ENCODE results near the gene PARVG. TPM values are rescaled to one million over a fixed set of nuclear protein-coding genes. Genes with fewer than 3 reads are reported as not detected.

Gene PARVG
- total RNA-seq, 1 experiment from 2014 or later, result 13.9 TPM

GRCh38 chr22:44132724-44133123 is 48.0 kb upstream of the PARVG start:
- intact Hi-C loops (cut with micrococcal nuclease; ENCODE audit: unreplicated experiment), result no loop called here
- POLR2A ChIA-PET (ENCODE audit: low non-redundant PET), result no interaction called here
- no TSS peak for BruUV-seq (replicated peaks)
- H3K27ac ChIP-seq (ENCODE audit: low read depth, low read length, poor library complexity, severe bottlenecking), result no peak overlapping the region
- H3K9me3 ChIP-seq (ENCODE audit: low read depth, low read length, poor library complexity, severe bottlenecking), result peaks cover 12% of the 10 kb centered on the region
- H3K36me3 ChIP-seq (ENCODE audit: insufficient read depth, low read length, poor library complexity, severe bottlenecking), result no peaks in the 10 kb centered on the region
- no peaks in the 10 kb centered on the region for H3K4me1 ChIP-seq (ENCODE audit: insufficient read depth, low read length, poor library complexity, severe bottlenecking)
- DNase-seq (ENCODE audit: low spot score), result no peak
- H3K27me3 ChIP-seq (replicated peaks; ENCODE audit: insufficient read depth, low read depth, low read length, poor library complexity), result no peaks in the 10 kb centered on the region
- CTCF ChIA-PET, result no interaction called here
- H3K4me3 ChIP-seq (ENCODE audit: low read depth, low read length, poor library complexity, severe bottlenecking), result no peak overlapping the region
- TF ChIP-seq EZH2 (IDR thresholded peaks at IDR 0.05; ENCODE audit: borderline replicate concordance, low read depth, low read length, poor library complexity, severe bottlenecking) (no peak), CTCF (conservative IDR thresholded peaks at IDR 0.05; ENCODE audit: low read depth, low read length) (no peak)

- ChIA-PET CTCF (no interaction called here), POLR2A (ENCODE audit: low non-redundant PET) (no interaction called here)
- Histone ChIP-seq H3K4me1 (ENCODE audit: insufficient read depth, low read length, poor library complexity, severe bottlenecking) (no peaks in the 10 kb centered on the region), H3K9me3 (ENCODE audit: low read depth, low read length, poor library complexity, severe bottlenecking) (peaks cover 17% of the 10 kb centered on the region), H3K36me3 (ENCODE audit: insufficient read depth, low read length, poor library complexity, severe bottlenecking) (no peaks in the 10 kb centered on the region), H3K4me3 (ENCODE audit: low read depth, low read length, poor library complexity, severe bottlenecking) (no peak overlapping the region), H3K27me3 (replicated peaks; ENCODE audit: insufficient read depth, low read depth, low read length, poor library complexity) (no peaks in the 10 kb centered on the region), H3K27ac (ENCODE audit: low read depth, low read length, poor library complexity, severe bottlenecking) (no peak overlapping the region)
- TF ChIP-seq EZH2 (IDR thresholded peaks at IDR 0.05; ENCODE audit: borderline replicate concordance, low read depth, low read length, poor library complexity, severe bottlenecking), result no peak
- no peak for TF ChIP-seq CTCF (conservative IDR thresholded peaks at IDR 0.05; ENCODE audit: low read depth, low read length)
- intact Hi-C loops (cut with micrococcal nuclease; ENCODE audit: unreplicated experiment), result no loop called here
- no TSS peak for BruUV-seq (replicated peaks)
- DNase-seq (ENCODE audit: low spot score), result no peak
Observed at GRCh38 chr22:44133161-44133560, 47.6 kb upstream of the PARVG start.

DNA sequence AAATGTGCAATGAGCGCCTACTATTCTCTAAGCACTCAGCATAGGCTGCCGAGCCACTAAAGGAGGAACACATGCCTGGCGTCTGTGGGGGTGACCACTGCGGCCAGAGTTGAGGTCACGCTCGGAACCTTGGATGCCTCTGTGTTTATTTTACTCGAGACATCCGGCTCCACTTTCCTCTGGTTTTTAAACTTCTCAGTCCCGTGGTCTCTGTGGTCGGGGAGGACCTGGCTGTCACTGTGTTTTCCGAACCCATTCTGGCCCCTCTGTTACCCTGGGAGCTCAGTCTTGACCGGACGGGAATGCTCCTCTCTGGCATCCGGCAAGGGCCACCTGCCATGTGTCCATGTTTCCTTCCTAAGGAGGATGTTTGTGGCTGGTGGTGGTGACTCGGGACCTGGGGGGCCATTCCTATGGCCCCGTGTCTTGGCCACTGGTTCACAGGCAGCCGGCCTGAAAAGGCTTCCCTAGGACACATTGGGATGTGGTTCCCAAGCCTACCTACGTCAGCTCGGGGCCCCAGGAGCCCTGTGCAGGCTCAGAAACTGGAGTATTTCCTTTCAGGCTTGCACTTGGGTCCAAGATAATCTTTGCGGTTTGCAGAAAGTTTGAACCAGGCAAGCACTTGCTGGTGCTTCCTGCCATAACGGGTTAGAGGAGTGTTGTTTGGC is 46.7 kb upstream of the PARVG start:
- Histone ChIP-seq H3K4me1 (ENCODE audit: insufficient read depth, low read length, poor library complexity, severe bottlenecking) (no peaks in the 10 kb centered on the region), H3K27me3 (replicated peaks; ENCODE audit: insufficient read depth, low read depth, low read length, poor library complexity) (no peaks in the 10 kb centered on the region), H3K9me3 (ENCODE audit: low read depth, low read length, poor library complexity, severe bottlenecking) (peaks cover 17% of the 10 kb centered on the region), H3K4me3 (ENCODE audit: low read depth, low read length, poor library complexity, severe bottlenecking) (no peak overlapping the region), H3K27ac (ENCODE audit: low read depth, low read length, poor library complexity, severe bottlenecking) (no peak overlapping the region), H3K36me3 (ENCODE audit: insufficient read depth, low read length, poor library complexity, severe bottlenecking) (no peaks in the 10 kb centered on the region)
- DNase-seq (ENCODE audit: low spot score), result no peak
- ChIA-PET CTCF (no interaction called here), POLR2A (ENCODE audit: low non-redundant PET) (no interaction called here)
- no TSS peak for BruUV-seq (replicated peaks)
- intact Hi-C loops (cut with micrococcal nuclease; ENCODE audit: unreplicated experiment), result no loop called here
- TF ChIP-seq CTCF (conservative IDR thresholded peaks at IDR 0.05; ENCODE audit: low read depth, low read length) (no peak), EZH2 (IDR thresholded peaks at IDR 0.05; ENCODE audit: borderline replicate concordance, low read depth, low read length, poor library complexity, severe bottlenecking) (no peak)

All from A673 (cell line).